ENCODE results near the gene SYT9.

- TF ChIP-seq ZBTB33 (IDR thresholded peaks at IDR 0.05) (no peak), CTCF (IDR thresholded peaks at IDR 0.05; ENCODE audit: low read depth, low read length, missing input control) (no peak), RAD21 (IDR thresholded peaks at IDR 0.05) (no peak), SP1 (IDR thresholded peaks at IDR 0.05) (no peak), RXRA (IDR thresholded peaks at IDR 0.05) (no peak), YY1 (IDR thresholded peaks at IDR 0.05) (no peak), JUND (IDR thresholded peaks at IDR 0.05) (no peak), HNF4G (IDR thresholded peaks at IDR 0.05) (no peak), MAX (IDR thresholded peaks at IDR 0.05) (no peak), FOXA2 (IDR thresholded peaks at IDR 0.05) (no peak)
Observed at GRCh38 chr11:7501894-7502293, 250.2 kb downstream of the SYT9 start.

All from liver (tissue), 3 donors.